T follicular helper cell (primary cell): ENCODE results near the gene ZXDC.

ENCODE experiments used
- DNase-seq: peaks from one replicate; pipeline ENCODE4 v3.0.0-alpha.2; 2020; ENCODE audit warnings: low read depth

ZXDC gene

DNA sequence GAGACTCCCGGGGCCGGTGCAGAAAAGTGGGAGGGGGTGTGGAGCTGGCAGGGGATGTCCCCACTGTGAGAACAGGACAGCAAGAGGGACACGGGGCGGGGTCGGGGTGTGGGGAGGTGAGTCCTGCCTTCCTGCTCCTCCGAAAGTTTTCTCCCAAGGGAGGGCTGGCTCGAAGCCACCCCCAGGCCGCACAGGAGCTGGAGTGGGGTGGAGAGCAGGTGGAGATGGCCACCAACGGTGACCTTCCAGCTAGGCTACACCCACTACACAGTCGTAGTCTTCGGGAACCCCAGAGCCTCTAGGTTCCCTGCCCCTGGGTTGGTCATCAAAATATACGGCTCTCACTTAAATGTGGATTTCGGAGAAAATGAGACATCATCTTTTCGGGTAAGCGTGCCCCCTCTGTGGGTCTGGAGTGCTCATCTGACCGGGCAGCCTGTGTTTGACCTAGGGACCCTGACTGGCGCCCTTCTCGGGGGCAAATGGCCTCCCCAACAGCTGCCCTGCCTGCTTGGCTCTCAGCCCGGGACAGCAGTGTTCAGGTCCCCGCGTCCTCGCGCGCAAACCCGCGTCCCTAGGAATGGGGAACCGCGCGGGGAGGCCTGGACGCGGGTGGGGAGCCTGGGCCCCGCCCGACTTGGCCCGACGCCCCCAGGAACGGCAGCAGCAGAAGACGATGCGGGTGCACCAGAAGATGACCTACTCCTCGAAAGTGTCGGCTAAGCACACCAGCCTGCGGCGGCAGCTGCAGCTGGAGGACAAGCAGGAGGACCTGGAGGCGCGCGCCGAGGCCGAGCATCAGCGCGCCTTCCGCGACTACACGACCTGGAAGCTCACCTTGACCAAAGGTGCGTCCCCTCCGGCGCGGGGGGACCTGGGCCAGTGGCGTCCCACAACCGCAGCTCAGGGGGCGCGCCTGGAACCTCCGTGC lies 59.8 kb downstream of the ZXDC start:
- no peak for DNase-seq

DNA sequence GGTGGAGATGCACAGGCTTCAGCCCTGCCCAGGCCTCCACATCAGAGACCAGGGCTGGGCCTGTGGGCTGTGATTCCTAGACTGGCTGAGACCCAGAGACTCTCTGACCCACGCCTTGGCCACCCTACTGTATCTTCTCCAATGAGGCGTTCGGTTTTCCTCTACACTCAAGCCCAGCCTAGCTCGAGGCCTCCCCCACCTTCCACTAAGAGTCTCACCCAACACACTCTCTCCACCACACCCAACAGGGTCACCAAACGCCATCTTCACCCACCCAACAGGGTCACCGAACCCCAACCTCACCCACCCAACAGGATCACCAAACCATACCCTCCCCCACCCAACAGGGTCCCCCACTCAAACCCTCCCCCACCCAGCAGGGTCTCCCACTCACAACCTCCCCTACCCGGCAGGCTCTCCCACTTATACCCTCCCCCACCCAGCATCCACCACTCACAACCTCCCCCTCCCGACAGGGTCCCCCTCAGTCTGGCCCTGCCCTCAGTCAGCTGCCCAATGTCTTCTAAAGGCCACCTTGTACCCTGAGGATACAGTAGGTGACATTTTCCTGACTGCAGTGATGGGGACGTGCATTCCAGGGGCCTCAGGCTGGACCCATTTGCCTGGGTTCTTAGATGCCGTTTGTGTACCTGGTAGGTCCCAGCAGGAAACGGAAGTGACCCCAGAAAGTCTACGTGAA lies 60.6 kb downstream of the ZXDC start:
- no peak for DNase-seq

GRCh38 chr3:126414406-126414805 lies 61.3 kb downstream of the ZXDC start:
- no peak for DNase-seq

DNA sequence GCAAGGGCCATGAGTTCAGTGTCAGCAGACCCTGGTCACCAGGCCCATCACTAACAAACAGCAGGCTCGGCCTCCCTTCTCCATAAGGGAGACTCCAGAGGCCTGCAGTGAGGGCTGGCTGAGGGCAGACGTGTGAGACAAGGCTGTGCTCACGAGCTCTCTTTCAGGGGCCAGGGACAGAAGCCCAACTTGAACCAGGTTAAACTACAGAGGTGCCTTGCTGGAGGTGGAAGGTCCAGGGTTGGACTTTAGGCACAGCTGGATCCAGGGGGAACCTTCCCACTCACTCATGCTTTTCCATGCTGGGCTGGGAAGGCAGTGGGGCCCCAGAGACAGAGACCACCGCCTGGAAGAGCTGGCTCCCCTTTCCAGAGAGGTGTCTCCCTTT lies 62.0 kb downstream of the ZXDC start:
- no peak for DNase-seq

DNA sequence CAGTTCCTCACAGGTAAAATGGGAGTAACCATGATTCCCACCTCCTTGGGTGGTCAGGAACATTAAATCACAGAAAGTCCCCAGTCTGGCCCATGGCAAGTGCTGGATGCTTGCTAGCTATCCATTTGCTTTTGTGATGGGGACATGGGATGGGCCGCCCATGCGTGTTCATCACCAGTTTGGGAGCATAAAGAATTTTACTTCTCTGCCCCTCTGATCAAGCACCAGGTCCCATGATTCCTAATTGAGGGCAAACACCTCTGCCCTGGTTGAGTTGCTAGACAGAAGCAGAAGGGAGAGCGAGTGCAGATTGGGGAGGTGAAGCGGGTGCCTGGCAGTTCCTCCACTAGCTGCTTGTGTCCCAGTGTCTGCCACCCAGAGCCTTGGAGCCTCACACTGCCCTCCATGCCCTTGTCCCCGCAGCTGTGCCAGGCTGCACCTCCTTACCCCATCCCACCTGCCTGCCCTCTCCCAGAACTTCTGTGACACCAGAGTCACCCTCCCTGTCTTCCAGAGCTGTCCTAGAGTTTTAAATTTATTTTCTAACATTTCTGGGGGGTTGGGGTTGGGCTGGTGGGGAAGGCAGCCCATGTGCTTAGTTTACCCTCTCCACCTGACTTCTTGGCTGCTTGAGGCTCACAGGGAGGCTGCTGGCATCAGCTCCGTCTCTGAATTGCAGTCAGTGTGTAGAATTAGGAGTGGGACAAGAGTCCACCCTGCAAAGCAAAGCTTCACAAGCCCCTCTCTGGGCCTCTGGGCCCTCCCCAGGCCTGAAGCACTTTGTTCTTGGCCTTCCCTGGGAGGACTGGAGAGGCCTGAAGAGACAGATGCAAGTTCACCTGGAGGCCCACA lies 62.6 kb downstream of the ZXDC start:
- no peak for DNase-seq

GRCh38 chr3:126408099-126408498 lies 67.6 kb downstream of the ZXDC start:
- no peak for DNase-seq

DNA sequence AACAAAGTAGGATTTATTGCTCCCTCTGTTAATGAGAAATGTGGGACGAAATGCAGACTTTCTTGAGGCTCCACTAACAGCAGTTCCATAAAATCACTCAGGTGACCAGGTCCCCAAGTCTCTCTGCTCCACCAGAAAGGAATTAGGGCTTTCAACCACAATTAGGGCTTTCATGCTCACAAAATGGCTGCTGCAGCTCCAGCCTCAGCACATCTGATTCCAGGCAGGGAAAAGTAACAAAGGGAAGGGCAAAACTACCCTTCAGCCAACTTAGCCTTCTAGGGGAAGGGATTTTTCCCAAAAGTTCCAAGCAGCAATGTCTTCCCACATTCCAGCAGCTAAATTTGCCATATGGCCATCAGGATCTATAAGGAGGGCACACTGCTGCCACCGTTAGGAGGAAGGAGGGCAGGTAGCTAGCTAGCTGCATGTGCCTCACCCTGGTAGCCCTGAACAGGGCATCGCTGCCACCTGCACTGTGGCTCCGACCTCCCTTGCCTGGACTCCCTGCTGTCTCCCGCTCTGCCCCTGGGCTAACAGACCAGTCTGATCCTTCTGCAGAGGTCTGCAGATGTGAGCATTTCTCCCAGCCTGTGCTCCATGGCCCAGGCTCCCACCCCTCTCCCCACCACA lies 68.2 kb downstream of the ZXDC start:
- no peak for DNase-seq

DNA sequence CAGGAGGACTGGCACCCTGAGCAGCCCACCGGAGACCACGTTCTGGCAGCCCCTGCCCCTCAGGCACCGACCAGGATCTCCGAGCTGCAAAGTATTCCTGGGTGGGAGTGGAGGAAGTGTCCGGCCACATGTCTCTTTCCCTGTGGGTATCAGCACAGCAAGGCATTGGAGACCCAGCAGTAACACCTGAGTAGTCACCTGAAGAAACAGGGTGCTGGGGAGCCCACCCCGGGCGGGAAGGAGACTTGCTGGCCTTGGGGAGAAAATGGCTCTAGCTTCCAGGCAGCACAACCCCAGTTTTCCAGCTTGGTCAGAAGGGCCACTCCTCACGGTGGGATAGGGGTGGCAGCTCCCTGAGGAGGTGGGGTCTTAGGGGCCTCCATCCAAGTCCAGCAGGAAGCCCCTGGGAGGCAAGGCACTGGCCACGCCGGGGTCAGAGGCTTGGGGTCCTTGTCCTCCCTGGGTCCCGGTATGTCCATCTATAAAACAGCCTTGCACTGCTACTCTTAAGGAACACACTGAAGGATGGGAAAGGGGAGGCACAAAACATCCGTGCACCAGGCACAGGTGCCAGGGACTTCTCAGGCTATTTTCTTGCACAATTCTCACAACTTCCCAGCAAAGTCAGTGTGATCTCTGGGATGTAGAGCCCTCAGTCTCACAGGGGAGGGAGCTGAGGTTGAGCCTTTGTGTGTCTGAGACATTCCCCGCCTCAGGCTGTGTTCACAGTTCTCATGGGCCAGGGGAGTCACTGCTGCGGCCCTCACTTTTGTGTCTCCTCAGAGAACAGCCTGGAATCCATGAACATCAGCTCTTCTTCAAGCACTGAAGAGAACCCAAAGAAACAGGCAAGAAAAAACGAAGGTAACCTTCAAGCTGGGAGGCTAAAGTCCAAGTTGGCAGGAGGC lies 69.0 kb downstream of the ZXDC start:
- no peak for DNase-seq

GRCh38 chr3:126402666-126403302 lies 72.9 kb downstream of the ZXDC start:
- no peak for DNase-seq

- DNase-seq = no peak
These were observed 73.5 kb downstream of the ZXDC start for GRCh38 chr3:126402178-126402577.

DNA sequence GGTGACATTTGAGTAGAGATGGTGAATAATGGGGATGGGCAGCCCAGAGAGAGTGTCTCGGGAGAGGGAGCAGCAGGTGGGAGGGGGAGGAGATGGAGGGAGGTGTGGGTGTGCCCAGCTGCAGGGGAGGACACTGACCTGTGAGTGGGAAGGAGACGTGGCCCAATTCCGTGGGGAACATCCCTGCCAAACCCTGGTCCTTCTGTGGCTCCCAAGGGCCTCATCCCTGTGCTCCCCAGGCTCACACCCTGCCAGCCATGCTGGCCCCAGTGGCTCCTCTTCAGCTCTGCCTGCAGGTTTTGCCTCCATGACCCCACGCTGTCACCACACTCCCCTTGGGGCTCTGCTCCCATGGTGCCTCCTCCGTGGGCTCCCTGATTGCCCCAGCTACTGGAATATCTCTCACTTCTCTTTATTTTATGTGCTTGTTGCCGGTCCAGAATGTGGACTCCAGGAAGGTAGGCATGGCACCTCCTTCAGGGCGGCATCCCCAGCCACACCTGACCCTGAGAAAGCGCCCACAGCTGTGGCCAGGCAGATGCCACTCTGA lies 74.0 kb downstream of the ZXDC start:
- DNase-seq = no peak

GRCh38 chr3:126399756-126400155 lies 75.9 kb downstream of the ZXDC start:
- DNase-seq = no peak

GRCh38 chr3:126399351-126399735 lies 76.3 kb downstream of the ZXDC start:
- DNase-seq = no peak

GRCh38 chr3:126398423-126399350 lies 77.0 kb downstream of the ZXDC start:
- no peak for DNase-seq

- DNase-seq = no peak
These were observed 77.9 kb downstream of the ZXDC start for GRCh38 chr3:126397610-126398422.

DNA sequence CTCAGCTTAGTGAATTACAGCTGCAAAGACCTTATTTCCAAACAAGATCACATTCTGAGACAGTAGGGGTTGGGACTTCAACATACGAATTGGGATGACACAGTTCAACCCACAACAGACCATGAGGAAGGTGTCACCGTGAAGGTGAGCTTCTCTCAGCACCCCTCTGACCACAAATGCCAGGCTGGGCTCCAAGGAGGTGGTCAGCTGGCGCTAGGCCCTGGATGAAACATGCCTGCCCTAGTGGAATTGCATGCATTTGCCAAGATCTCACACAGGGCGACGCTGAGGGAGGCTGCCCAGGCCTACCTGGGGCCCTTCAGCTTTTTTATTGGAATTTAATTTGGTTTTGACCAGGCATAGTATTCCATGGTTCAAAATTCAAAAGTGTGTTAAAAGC lies 79.2 kb downstream of the ZXDC start:
- DNase-seq = no peak

DNA sequence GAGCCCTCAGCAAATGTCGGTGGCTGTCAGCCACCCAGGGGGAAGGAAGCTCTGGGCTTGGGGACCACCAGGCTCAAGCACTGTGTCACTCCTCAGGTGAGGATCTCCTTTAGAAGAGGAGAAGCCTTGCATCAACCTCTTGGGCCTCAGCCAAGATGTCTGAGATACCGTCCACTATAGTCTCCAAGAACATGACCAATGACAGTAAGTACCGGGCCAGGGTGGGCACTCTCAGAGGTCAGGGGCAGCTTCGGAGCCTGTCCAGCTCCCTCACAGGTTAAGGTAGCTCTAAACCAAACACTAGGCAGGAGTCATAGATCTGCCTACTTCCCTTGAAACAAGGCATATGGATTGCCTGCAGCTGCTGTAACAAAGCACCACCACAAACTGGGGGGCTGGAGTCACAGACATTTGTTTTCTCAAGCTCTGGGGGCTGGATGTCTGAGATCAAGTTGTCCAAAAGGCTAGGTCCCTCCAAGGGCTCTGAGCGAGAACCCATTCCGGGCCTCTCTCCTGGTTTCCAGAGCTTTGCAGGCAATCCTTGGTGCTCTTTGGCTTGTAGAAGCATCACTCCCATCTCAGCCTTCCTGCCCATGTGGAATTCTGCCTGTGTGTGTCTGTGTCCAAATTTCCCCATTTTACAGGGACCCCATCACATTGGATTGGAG lies 79.7 kb downstream of the ZXDC start:
- DNase-seq = no peak

GRCh38 chr3:126394977-126395321 lies 80.7 kb downstream of the ZXDC start:
- no peak for DNase-seq
